SK-N-SH treated with all-trans-retinoic acid at 6 μM for 48 hours (cell line): ENCODE measurements around the gene GALNT7.

Source experiments
- ATAC-seq: fragments of 200-7000 bp; cut with Tn5 transposase; 3 replicates; pipeline ENCODE4 v1.9.1; 2020; ENCODE audit warnings: mild to moderate bottlenecking, moderate library complexity
- ARNTL ChIP-seq: fragments of 450-650 bp; formaldehyde crosslinking; IDR thresholded peaks from 2 replicates; pipeline ENCODE4 v1.5.0; 2020; ENCODE audit warnings: low read depth, mild to moderate bottlenecking, moderate library complexity, borderline replicate concordance
- BACH2 ChIP-seq: fragments of 250-450 bp; sonication (Bioruptor Pico); IDR thresholded peaks from 2 replicates; pipeline ENCODE4 v1.9.0; 2021; ENCODE audit warnings: mild to moderate bottlenecking, borderline replicate concordance
- CREB5 ChIP-seq: fragments of 250-450 bp; sonication (Bioruptor Pico); IDR thresholded peaks from 2 replicates; pipeline ENCODE4 v1.5.1; 2020; ENCODE audit warnings: low read depth, mild to moderate bottlenecking, moderate library complexity
- CSRNP3 ChIP-seq: fragments of 250-450 bp; sonication (Bioruptor Pico); IDR thresholded peaks from 2 replicates; pipeline ENCODE4 v1.5.1; 2021; ENCODE audit warnings: mild to moderate bottlenecking, moderate library complexity
- ESRRG ChIP-seq: fragments of 250-450 bp; sonication (Bioruptor Pico); IDR thresholded peaks from 2 replicates; pipeline ENCODE4 v1.6.1; 2021; ENCODE audit warnings: mild to moderate bottlenecking
- GLIS3 ChIP-seq: fragments of 250-450 bp; sonication (Bioruptor Pico); IDR thresholded peaks from 2 replicates; pipeline ENCODE4 v1.5.0; 2020; ENCODE audit warnings: mild to moderate bottlenecking, moderate library complexity
- OSR1 ChIP-seq: fragments of 250-450 bp; sonication (Bioruptor Pico); IDR thresholded peaks from 2 replicates; pipeline ENCODE4 v1.8.0; 2022; ENCODE audit warnings: moderate library complexity, mild to moderate bottlenecking, inconsistent platforms
- PATZ1 ChIP-seq: fragments of 250-450 bp; sonication (Bioruptor Pico); IDR thresholded peaks from 2 replicates; pipeline ENCODE4 v1.8.0; 2020; ENCODE audit warnings: mild to moderate bottlenecking, moderate library complexity, borderline replicate concordance
- PPARA ChIP-seq: fragments of 250-450 bp; sonication (Bioruptor Pico); IDR thresholded peaks from 2 replicates; pipeline ENCODE4 v1.5.0; 2020; ENCODE audit warnings: mild to moderate bottlenecking, borderline replicate concordance
- RARB ChIP-seq: fragments of 250-450 bp; sonication (Bioruptor Pico); IDR thresholded peaks from 2 replicates; pipeline ENCODE4 v1.8.0; 2021; ENCODE audit warnings: mild to moderate bottlenecking, moderate library complexity
- SNAI2 ChIP-seq: fragments of 250-450 bp; sonication (Bioruptor Pico); IDR thresholded peaks from 2 replicates; pipeline ENCODE4 v1.5.0; 2020; ENCODE audit warnings: mild to moderate bottlenecking, moderate library complexity
- TCF4 ChIP-seq: fragments of 250-450 bp; sonication (Bioruptor Pico); IDR thresholded peaks from 2 replicates; pipeline ENCODE4 v1.8.0; 2021; ENCODE audit warnings: mild to moderate bottlenecking, moderate library complexity, borderline replicate concordance
- TOX ChIP-seq: fragments of 250-450 bp; sonication (Bioruptor Pico); IDR thresholded peaks from 2 replicates; pipeline ENCODE4 v1.8.0; 2021; ENCODE audit warnings: mild to moderate bottlenecking, moderate library complexity, borderline replicate concordance
- TSHZ2 ChIP-seq: fragments of 250-450 bp; sonication (Bioruptor Pico); IDR thresholded peaks from 2 replicates; pipeline ENCODE4 v1.5.0; 2020; ENCODE audit warnings: mild to moderate bottlenecking, moderate library complexity
- ZC3H10 ChIP-seq: fragments of 250-450 bp; sonication (Bioruptor Pico); IDR thresholded peaks from 2 replicates; pipeline ENCODE4 v1.5.1; 2021; ENCODE audit warnings: mild to moderate bottlenecking, moderate library complexity
- ZFP30 ChIP-seq: fragments of 450-650 bp; formaldehyde crosslinking; IDR thresholded peaks from 2 replicates; pipeline ENCODE4 v1.5.0; 2022; ENCODE audit warnings: mild to moderate bottlenecking, moderate library complexity
- ZNF565 ChIP-seq: fragments of 450-650 bp; formaldehyde crosslinking; conservative IDR thresholded peaks from 2 replicates; pipeline ENCODE4 v1.5.0; 2020; ENCODE audit warnings: low read depth, mild to moderate bottlenecking, moderate library complexity
- ZNF70 ChIP-seq: fragments of 450-650 bp; formaldehyde crosslinking; IDR thresholded peaks from 2 replicates; pipeline ENCODE4 v1.5.0; 2020; ENCODE audit warnings: mild to moderate bottlenecking, moderate library complexity
- ZNF8 ChIP-seq: fragments of 450-650 bp; formaldehyde crosslinking; IDR thresholded peaks from 2 replicates; pipeline ENCODE4 v1.5.0; 2020; ENCODE audit warnings: mild to moderate bottlenecking, moderate library complexity

Gene GALNT7

GRCh38 chr4:173284463-173284862 is 115.9 kb downstream of the GALNT7 start:
- ATAC-seq: no peak
- no peak for TF ChIP-seq SNAI2
- TF ChIP-seq PATZ1 (CRISPR knock-in tag): no peak
- TF ChIP-seq TSHZ2 (CRISPR knock-in tag): no peak
- no peak for TF ChIP-seq ZNF8
- TF ChIP-seq GLIS3: no peak
- no peak for TF ChIP-seq CSRNP3 (CRISPR knock-in tag)

- no peak for TF ChIP-seq CREB5 (CRISPR knock-in tag)
- no peak for TF ChIP-seq ZC3H10 (CRISPR knock-in tag)
- no peak for TF ChIP-seq TCF4
- no peak for TF ChIP-seq BACH2
- TF ChIP-seq TOX (CRISPR knock-in tag): no peak
- no peak for TF ChIP-seq ESRRG (CRISPR knock-in tag)
- no peak for TF ChIP-seq OSR1 (CRISPR knock-in tag)
- TF ChIP-seq RARB: no peak
- TF ChIP-seq PATZ1 (CRISPR knock-in tag): no peak
- no peak for TF ChIP-seq ZNF8
- no peak for TF ChIP-seq ZNF565 (CRISPR knock-in tag)
- TF ChIP-seq, all 23 proteins: peak for 0
- ATAC-seq: no peak
Observed at GRCh38 chr4:173287486-173287885, 118.9 kb downstream of the GALNT7 start.

GRCh38 chr4:173288296-173288695 is 119.7 kb downstream of the GALNT7 start:
- ATAC-seq: peak; percentile 41; the same call in 2 of the 3 replicates
- TF ChIP-seq TSHZ2 (CRISPR knock-in tag): no peak
- TF ChIP-seq PATZ1 (CRISPR knock-in tag): no peak
- no peak for TF ChIP-seq TCF4
- TF ChIP-seq CREB5 (CRISPR knock-in tag): no peak
- no peak for TF ChIP-seq ZNF70
- no peak for TF ChIP-seq GLIS3
- TF ChIP-seq PPARA: no peak
- TF ChIP-seq TOX (CRISPR knock-in tag): no peak
- TF ChIP-seq CSRNP3 (CRISPR knock-in tag): no peak
- TF ChIP-seq BACH2: no peak
- no peak for TF ChIP-seq ARNTL (CRISPR knock-in tag)
- no peak for TF ChIP-seq OSR1 (CRISPR knock-in tag)
- no peak for TF ChIP-seq ZFP30 (CRISPR knock-in tag)
- no peak for TF ChIP-seq RARB
- no peak for TF ChIP-seq ZNF565 (CRISPR knock-in tag)
